Measurements from ENCODE around the gene GALNT16.

GALNT16 gene

DNA sequence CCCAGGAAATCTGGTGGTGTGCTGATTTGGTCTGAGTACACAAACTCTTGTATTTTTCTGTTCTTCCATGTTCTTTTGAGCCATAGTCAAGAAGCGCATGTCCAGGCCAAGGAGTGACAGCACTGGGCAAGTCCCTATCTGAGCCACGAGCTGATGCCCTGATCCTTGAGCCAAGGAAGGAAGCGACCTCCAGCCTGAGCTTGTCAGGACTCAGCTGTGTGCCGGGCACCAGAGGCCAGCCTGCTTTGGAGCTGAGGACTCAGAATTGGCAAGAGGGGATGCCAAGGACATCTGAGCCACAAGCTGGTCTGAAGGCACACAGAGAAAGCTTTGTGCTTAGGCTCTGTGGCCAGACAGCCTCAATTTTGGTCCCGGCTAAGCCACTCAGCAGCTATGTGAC, 52.6 kb downstream of the GALNT16 start:
- Mint-ChIP-seq H3K27ac (no peak overlapping the region), H3K9me3 (no peaks in the 10 kb centered on the region), H3K4me3 (no peak overlapping the region), H3K36me3 (ENCODE audit: low read depth) (no peaks in the 10 kb centered on the region), H3K4me1 (ENCODE audit: low read depth) (no peaks in the 10 kb centered on the region), H3K27me3 (ENCODE audit: low read depth) (peaks cover 25% of the 10 kb centered on the region)

DNA sequence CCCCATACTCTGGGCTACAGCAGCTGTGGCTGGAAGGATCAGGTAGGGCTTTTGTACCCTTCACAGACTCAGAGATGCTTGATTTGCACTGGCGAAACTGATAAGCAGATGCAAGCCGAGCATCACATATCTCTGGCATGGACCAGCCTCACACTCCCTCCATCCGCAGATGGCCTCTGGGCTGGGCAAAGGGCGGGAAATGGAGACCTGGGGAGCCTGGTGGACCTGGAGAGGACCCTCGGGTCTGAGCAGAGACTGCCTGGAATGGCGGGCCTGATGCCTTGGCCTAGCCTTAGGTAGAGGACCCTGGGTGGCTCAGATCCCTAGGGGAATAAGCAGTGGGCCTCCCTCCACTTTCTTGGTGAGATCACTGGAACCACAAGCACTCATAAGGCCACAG, 53.2 kb downstream of the GALNT16 start:
- Mint-ChIP-seq H3K9me3 (no peaks in the 10 kb centered on the region), H3K27ac (no peak overlapping the region), H3K27me3 (ENCODE audit: low read depth) (peaks cover 21% of the 10 kb centered on the region), H3K4me1 (ENCODE audit: low read depth) (no peaks in the 10 kb centered on the region), H3K36me3 (ENCODE audit: low read depth) (no peaks in the 10 kb centered on the region), H3K4me3 (no peak overlapping the region)

DNA sequence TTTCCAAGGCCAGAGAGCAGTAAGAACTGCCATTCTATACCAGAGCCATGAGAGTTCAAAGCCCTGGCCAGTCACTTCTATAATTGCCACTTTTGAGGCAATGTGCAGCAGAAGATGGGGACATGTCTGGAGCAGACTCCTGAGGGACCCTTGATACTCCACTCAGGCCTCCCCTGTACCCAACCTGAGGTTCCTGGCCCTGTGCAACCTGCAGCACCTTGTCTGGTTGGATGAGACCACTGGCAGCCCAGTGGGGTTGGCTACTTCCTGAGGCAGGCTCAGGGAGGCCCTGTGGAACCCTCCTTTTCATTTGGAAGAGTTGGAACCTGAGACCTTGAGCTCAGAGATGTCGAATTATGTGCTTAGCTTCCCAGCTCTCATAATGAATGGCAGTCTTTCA, 54.4 kb downstream of the GALNT16 start:
- Mint-ChIP-seq H3K27me3 (ENCODE audit: low read depth) (peaks cover 18% of the 10 kb centered on the region), H3K36me3 (ENCODE audit: low read depth) (no peaks in the 10 kb centered on the region), H3K9me3 (no peaks in the 10 kb centered on the region), H3K27ac (no peak overlapping the region), H3K4me3 (no peak overlapping the region), H3K4me1 (ENCODE audit: low read depth) (no peaks in the 10 kb centered on the region)

DNA sequence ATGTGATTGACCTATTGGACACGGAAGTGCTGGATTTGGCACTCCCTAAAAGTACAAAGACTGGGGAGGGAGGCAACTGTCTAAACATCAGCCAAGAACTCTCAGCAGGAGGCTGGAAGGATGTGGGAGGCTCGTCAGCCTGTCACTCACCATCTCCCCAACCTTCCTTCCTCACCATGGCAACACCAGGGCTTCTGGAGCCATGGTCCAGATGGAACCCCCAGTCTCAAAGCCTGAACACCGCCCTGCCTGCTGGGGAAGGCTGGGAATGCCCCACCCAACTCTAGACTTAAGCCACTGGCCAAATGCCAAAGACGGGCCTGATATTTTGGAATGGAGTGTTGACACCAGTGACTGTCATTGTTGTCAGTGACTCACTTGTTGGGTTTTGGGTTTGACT, 55.3 kb downstream of the GALNT16 start:
- H3K27me3 Mint-ChIP-seq (ENCODE audit: low read depth): peaks cover 11% of the 10 kb centered on the region
- H3K9me3 Mint-ChIP-seq: no peaks in the 10 kb centered on the region
- no peak overlapping the region for H3K27ac Mint-ChIP-seq
- H3K4me1 Mint-ChIP-seq (ENCODE audit: low read depth): no peaks in the 10 kb centered on the region
- H3K36me3 Mint-ChIP-seq (ENCODE audit: low read depth): no peaks in the 10 kb centered on the region
- no peak overlapping the region for H3K4me3 Mint-ChIP-seq

DNA sequence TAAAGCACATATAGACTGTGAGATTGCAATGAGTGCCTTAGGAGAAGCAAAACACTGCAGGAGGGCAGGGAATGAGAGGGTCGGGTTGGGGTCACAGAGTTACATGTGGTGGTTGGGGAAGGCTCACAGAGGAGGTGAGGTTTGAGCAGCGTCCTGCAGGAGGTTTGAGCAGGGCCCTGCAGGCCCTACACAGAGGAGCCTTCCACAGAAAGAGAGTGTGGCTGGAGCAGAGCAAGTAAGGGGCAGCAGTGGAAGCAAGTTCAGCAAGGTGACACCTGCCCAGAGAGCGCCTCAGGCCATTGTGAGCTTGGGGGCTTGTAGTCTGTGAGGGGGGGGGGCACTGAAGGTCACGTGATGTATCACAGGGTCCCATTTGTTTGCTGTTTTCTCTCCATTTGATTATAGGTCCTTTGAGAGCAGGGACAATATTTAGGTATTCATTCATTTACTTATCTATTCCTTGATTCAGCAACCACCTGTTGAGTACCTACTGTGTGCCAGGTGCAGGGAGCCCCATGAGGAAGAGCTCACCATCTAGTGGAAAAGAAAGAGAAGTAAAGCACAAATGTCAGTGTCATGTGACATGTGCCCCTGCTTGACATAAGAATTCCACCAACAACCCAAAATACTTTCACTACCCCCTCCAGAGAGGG, 56.6 kb downstream of the GALNT16 start:
- no peaks in the 10 kb centered on the region for H3K9me3 Mint-ChIP-seq
- no peaks in the 10 kb centered on the region for H3K4me1 Mint-ChIP-seq (ENCODE audit: low read depth)
- H3K4me3 Mint-ChIP-seq: no peak overlapping the region
- no peak overlapping the region for H3K27ac Mint-ChIP-seq
- peaks cover 5% of the 10 kb centered on the region for H3K27me3 Mint-ChIP-seq (ENCODE audit: low read depth)
- H3K36me3 Mint-ChIP-seq (ENCODE audit: low read depth): no peaks in the 10 kb centered on the region

DNA sequence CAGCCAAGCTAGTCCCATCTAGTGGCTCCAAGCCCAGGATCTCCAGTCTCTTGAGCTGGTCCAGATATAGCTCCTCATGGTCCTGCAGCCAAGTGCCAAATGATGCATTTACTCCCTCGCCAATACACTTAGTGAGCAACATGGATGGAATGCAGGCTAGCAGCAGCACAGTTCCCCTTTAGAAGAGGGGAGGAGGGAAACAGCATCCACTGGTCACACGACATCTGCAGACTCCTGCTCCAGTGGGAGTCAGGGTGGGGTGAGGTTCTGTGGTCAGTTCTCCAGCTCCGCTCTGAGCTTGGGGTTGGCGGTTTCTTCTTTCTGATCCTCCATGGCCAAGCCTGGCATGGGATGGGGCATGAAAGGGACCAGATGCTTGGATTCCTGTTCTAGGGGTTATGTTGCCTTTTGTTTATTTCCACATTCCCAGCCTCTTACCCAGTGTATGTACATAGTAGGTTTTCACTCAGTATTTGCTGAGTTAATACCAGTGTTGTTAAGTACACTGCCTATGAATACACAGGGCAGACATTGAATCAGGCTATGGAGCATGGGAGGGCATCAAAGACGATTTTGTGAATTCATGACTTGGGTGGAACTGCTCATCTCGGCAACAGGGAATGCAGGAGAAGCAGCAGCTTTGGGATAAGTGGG, 57.3 kb downstream of the GALNT16 start:
- H3K27ac Mint-ChIP-seq: no peak overlapping the region
- no peaks in the 10 kb centered on the region for H3K4me1 Mint-ChIP-seq (ENCODE audit: low read depth)
- H3K4me3 Mint-ChIP-seq: no peak overlapping the region
- peaks cover 3% of the 10 kb centered on the region for H3K27me3 Mint-ChIP-seq (ENCODE audit: low read depth)
- H3K9me3 Mint-ChIP-seq: no peaks in the 10 kb centered on the region
- H3K36me3 Mint-ChIP-seq (ENCODE audit: low read depth): no peaks in the 10 kb centered on the region

DNA sequence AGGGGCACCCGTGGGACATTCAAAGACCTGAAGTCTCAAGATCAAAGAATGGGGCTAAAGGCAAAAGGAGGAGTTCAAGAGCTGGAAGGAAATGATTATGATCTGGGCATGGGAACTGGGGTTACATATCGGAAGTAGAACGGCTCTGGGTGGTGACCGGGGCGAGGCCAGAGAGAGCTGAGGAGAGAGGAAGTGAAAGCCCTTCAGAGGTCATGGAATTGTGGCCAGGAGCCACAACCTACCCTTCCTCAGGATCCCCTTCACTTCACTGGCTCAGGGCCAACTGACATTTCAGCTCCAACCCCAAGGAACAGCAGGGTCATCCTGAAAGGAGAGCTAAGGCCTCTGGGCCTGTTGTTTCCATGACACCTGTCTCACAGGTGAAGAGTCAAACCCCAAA, 57.8 kb downstream of the GALNT16 start:
- no peaks in the 10 kb centered on the region for H3K9me3 Mint-ChIP-seq
- H3K27me3 Mint-ChIP-seq (ENCODE audit: low read depth): peaks cover 3% of the 10 kb centered on the region
- no peak overlapping the region for H3K4me3 Mint-ChIP-seq
- H3K4me1 Mint-ChIP-seq (ENCODE audit: low read depth): no peaks in the 10 kb centered on the region
- no peaks in the 10 kb centered on the region for H3K36me3 Mint-ChIP-seq (ENCODE audit: low read depth)
- no peak overlapping the region for H3K27ac Mint-ChIP-seq

DNA sequence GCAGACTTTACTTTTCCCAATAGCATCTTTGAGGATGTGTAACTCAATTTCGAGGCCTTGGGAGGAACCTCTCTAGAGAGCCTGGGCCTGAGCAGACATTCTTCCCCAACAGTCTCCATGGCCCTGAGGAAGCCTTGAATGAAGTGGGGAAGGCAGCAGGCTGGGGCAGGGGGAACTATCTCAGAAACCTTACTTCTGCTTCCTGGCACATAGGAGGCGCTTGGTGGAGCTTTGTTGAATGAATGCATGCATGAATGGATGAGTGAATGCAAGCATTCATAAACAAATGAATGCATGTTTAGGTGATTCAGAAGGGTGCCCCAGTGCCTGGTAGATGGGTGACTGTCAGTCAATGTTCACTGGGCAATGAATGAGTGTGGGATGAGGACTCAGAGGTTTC, 58.3 kb downstream of the GALNT16 start:
- no peaks in the 10 kb centered on the region for H3K9me3 Mint-ChIP-seq
- no peaks in the 10 kb centered on the region for H3K4me1 Mint-ChIP-seq (ENCODE audit: low read depth)
- no peaks in the 10 kb centered on the region for H3K36me3 Mint-ChIP-seq (ENCODE audit: low read depth)
- H3K27me3 Mint-ChIP-seq (ENCODE audit: low read depth): peaks cover 3% of the 10 kb centered on the region
- H3K27ac Mint-ChIP-seq: no peak overlapping the region
- no peak overlapping the region for H3K4me3 Mint-ChIP-seq

DNA sequence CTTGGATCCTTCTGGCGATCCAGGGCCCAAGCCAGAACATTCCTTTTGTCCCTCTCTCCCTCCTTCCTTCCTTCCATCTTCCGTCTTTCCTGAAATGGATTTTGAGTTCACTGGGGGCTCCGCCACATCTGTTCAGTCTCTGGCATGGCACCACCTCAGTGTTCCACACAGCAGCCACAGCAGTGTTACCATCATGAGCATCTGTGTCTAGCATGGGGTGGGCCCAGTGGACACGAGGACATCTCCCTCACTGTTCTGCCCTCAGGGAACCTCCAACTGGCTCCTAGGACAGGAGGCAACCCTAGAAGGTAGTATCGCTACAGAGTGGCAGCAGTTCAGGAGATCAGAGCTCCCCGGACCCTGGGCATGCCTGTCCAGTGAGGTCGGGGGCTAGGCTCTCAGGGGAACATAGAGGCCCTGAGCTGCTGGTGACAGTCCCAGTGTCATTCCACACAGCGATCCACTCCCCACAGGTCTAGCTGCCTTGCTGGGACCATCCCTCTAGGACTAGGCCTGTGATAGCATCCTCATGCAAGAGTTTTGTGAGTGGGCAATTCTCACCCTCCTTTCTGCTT, 59.0 kb downstream of the GALNT16 start:
- Mint-ChIP-seq H3K36me3 (ENCODE audit: low read depth) (no peaks in the 10 kb centered on the region), H3K27me3 (ENCODE audit: low read depth) (peaks cover 3% of the 10 kb centered on the region), H3K4me1 (ENCODE audit: low read depth) (no peaks in the 10 kb centered on the region), H3K9me3 (no peaks in the 10 kb centered on the region), H3K27ac (no peak overlapping the region), H3K4me3 (no peak overlapping the region)

DNA sequence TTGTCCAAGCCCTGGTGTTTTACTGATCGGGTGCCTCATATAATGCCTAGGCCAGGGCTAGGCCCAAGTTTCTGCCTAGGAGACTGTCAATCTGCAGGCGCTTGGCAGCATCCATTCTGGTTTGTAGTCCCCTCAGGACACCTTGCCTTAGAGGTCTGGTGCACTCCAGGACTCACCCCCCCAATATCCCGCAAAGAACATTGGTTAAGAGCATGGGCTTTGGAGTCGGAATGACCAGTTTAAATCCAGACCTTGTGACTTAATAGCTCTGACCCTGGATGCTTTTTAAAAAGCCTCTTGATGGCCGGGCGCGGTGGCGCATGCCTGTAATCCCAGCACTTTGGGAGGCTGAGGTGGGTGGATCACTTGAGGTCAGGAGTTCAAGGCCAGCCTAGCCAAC, 60.0 kb downstream of the GALNT16 start:
- H3K4me1 Mint-ChIP-seq (ENCODE audit: low read depth): no peaks in the 10 kb centered on the region
- H3K9me3 Mint-ChIP-seq: no peaks in the 10 kb centered on the region
- H3K36me3 Mint-ChIP-seq (ENCODE audit: low read depth): no peaks in the 10 kb centered on the region
- no peak overlapping the region for H3K4me3 Mint-ChIP-seq
- no peak overlapping the region for H3K27ac Mint-ChIP-seq
- H3K27me3 Mint-ChIP-seq (ENCODE audit: low read depth): peaks cover 3% of the 10 kb centered on the region

DNA sequence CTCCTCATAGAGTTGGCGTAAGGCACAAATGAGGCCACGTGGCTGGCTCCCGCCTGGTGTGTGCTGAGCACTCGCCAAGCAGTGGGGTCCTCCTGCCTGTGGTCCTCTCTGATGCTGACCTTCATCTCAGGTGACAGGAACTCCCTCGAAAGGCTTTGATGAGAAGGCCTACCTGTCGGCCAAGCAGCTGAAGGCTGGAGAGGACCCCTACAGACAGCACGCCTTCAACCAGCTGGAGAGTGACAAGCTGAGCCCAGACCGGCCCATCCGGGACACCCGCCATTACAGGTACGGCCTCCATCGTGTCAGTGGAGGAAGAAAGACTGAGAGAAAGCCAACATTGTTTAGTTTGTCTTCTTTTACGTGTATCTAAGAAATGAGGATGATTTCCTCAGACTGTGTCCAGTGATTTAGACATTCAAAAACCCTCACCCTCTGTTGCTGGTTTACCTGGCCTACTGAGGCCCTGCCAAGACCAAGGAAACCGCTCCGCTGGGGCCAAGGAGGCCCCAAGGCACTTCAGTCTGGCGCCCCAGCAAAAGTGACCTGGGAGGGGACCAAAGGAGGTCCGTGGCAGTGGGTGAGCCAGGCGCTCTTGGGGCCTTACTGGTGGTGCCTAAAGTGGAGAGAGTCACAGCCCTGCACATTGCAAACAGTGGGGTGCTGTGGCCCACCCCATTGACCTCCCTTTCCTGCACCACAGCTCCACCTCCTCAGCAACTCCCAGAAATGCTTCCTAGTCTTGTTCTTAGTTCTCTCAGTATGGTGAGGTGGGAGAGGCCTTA, 60.8 kb downstream of the GALNT16 start:
- peaks cover 3% of the 10 kb centered on the region for H3K27me3 Mint-ChIP-seq (ENCODE audit: low read depth)
- no peaks in the 10 kb centered on the region for H3K36me3 Mint-ChIP-seq (ENCODE audit: low read depth)
- H3K9me3 Mint-ChIP-seq: no peaks in the 10 kb centered on the region
- no peak overlapping the region for H3K4me3 Mint-ChIP-seq
- H3K4me1 Mint-ChIP-seq (ENCODE audit: low read depth): no peaks in the 10 kb centered on the region
- H3K27ac Mint-ChIP-seq: no peak overlapping the region

DNA sequence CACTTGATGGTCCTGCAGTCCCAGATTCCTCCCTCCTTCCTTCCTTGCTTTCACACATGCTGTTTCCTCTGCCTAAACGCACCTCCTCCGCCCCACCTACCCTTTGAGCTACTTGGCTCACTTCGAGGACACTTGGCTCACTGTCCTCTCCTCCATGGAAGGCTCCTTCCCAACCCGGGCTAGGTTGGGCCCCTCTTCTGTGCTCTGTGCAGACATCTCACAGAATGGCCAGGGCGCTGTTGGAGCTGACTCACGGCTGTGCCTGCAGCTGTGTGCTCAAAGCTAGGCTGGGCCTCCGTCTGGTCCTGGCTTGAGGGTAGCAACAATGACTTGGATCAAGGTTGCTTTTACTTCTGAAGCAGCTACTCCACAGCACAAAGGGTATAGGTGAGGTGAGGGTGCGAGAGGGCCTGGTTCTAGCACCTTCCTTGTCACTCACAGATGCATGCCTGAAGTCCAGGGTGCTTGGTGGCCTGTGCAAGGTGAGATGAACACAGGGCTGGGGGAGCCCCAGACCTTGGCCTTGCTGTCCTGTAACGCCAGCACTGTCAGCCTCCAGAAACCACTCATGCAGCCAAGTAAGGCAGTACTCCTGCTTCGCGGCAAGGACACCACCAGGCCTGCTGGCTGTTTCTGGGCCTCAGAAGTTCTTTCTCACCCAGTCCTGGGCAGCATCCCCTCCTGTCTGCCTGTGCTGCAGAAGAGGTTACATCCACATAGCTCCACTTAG, 61.8 kb downstream of the GALNT16 start:
- Mint-ChIP-seq H3K27me3 (ENCODE audit: low read depth) (peaks cover 1% of the 10 kb centered on the region), H3K9me3 (no peaks in the 10 kb centered on the region), H3K27ac (no peak overlapping the region), H3K36me3 (ENCODE audit: low read depth) (no peaks in the 10 kb centered on the region), H3K4me1 (ENCODE audit: low read depth) (no peaks in the 10 kb centered on the region), H3K4me3 (no peak overlapping the region)

DNA sequence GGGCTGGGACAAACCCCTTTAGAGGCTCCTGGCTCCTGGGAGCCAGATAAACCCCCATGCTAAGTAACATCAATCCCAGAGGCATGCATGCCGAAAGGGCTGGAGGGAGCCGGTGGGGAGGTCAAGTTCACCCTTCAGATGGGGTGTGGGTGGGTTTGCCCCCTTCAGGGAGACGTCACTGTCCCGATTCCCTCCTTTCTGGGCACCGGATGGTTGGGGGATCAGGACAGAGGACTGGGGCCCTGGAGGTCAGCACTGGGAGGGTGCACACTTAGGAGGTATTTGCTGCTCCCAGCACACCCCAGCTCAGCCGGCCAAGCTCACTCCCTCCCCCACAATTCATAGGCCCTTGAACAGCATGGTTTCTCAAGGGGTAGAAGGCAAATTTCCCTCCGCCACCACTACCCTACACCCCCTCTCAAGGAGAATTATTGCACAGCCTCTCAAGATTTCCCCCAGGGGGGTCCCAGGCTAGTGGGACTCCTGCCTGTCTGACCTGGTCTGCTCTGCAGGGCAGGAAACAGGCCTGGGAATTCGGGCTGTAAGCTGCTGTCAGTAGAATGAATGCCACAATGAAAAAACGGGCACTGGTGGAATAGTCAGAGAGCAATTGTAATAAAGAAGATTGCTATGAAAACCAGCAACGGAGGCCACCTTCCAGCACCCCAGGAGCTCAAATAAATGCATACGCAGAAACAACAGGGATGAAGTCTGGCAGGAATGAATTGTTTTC, 63.5 kb downstream of the GALNT16 start:
- H3K27me3 Mint-ChIP-seq (ENCODE audit: low read depth): no peaks in the 10 kb centered on the region
- no peaks in the 10 kb centered on the region for H3K36me3 Mint-ChIP-seq (ENCODE audit: low read depth)
- no peak overlapping the region for H3K4me3 Mint-ChIP-seq
- no peaks in the 10 kb centered on the region for H3K4me1 Mint-ChIP-seq (ENCODE audit: low read depth)
- H3K27ac Mint-ChIP-seq: no peak overlapping the region
- no peaks in the 10 kb centered on the region for H3K9me3 Mint-ChIP-seq

DNA sequence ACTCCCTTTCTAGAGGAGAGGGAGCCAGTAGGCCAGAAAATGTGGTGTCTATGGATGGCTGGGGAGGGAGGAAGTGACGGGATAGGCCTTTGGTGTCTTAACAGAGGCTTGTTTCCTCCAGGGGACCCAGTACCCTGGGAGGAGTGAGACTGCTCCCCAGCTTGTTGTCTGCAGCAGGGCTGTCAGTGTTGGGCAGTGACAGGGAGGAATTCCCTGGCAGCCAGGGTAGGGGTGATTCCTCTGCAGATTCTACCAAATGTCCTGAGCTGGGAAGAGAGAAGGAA, 64.0 kb downstream of the GALNT16 start:
- Mint-ChIP-seq H3K4me1 (ENCODE audit: low read depth) (no peaks in the 10 kb centered on the region), H3K9me3 (no peaks in the 10 kb centered on the region), H3K36me3 (ENCODE audit: low read depth) (no peaks in the 10 kb centered on the region), H3K27ac (no peak overlapping the region), H3K27me3 (ENCODE audit: low read depth) (no peaks in the 10 kb centered on the region), H3K4me3 (no peak overlapping the region)

Measured in T-helper 1 cell treated with Interleukin-12 subunit alpha and Interleukin-12 subunit beta and Interleukin-4 antibody, amounts not matched to agents 30 μg/mL and 1 μg/mL, for 36 hours (primary cell).